SK-N-SH (cell line): ENCODE measurements around the gene ZNF207.

ENCODE experiments used
- CTCF ChIP-seq: fragments of 200-600 bp; sonication (generic); IDR thresholded peaks from 2 replicates; pipeline ENCODE4 v1.6.1; 2017; ENCODE audit warnings: antibody characterized with exemption, mild to moderate bottlenecking, moderate library complexity
- EP300 ChIP-seq, 2 experiments: IDR thresholded peaks; 2 replicates each; pipeline versions ENCODE4 v1.4.0 to v1.6.1; 2012; ENCODE audit warnings: borderline replicate concordance in 1 of 2, low read depth in 1 of 2, low read length in 1 of 2
- POLR2AphosphoS5 ChIP-seq: IDR thresholded peaks from 2 replicates; pipeline ENCODE4 v1.6.1; 2012; ENCODE audit warnings: low read depth, low read length
- RAD21 ChIP-seq: IDR thresholded peaks from 2 replicates; pipeline ENCODE4 v1.6.1; 2012; ENCODE audit warnings: mild to moderate bottlenecking, low read length
- TF ChIP-seq, protein P1 (sequence below): IDR thresholded peaks from 2 replicates; pipeline ENCODE4 v1.4.0; 2012; ENCODE audit warnings: low read depth, borderline replicate concordance

DNA sequence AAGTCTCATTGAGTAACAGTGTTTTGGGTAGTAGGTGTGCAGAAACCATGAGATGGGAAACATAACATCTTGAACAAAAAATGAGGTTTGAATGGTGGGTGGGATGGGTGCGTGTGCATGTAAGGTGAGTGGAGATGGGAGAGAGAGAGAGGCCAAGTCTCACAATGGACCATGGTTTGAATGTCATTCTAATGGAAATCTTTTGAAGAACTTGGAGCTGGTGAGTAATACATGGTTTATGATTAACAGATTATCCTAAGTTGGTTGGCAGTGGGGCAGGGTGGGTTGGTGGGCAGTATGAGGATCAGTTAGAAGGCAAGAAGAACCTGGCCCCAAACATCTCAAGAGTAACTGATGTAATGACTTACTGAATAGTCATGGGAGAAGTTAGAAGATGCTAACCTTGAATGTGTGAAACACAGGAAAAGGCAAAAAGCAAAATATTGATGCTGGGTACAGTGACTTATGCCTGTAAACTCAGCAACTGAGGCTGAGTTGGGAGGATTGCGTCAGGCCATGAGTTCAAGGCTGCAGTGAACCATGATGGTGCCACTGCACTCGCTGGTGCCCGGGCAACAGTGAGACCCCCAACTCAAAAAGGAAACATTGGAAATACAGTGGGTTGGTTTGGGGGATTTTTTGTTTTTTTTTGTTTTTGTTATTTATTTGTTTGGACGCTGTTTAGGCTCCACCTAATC is 32.7 kb downstream of the ZNF207 start:
- TF ChIP-seq CTCF (no peak), POLR2AphosphoS5 (no peak; the same call in 1 of the 2 replicates), EP300 (IDR thresholded peaks at IDR 0.05; ENCODE audit: borderline replicate concordance in 1 of 2, low read depth in 1 of 2, low read length in 1 of 2) (no peak), RAD21 (no peak)
- TF ChIP-seq, protein P1, sequence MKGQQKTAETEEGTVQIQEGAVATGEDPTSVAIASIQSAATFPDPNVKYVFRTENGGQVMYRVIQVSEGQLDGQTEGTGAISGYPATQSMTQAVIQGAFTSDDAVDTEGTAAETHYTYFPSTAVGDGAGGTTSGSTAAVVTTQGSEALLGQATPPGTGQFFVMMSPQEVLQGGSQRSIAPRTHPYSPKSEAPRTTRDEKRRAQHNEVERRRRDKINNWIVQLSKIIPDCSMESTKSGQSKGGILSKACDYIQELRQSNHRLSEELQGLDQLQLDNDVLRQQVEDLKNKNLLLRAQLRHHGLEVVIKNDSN, result no peak
